DMS53 treated with DMSO at 0.1 percent for 48 hours (cell line): Measurements from ENCODE around the gene MYBBP1A.

Experiments used
- DNase-seq: peaks from one replicate; lab custom pipeline; 2025; ENCODE audit not compliant: unreplicated experiment; lab: John Stamatoyannopoulos, UW

Gene MYBBP1A

DNA sequence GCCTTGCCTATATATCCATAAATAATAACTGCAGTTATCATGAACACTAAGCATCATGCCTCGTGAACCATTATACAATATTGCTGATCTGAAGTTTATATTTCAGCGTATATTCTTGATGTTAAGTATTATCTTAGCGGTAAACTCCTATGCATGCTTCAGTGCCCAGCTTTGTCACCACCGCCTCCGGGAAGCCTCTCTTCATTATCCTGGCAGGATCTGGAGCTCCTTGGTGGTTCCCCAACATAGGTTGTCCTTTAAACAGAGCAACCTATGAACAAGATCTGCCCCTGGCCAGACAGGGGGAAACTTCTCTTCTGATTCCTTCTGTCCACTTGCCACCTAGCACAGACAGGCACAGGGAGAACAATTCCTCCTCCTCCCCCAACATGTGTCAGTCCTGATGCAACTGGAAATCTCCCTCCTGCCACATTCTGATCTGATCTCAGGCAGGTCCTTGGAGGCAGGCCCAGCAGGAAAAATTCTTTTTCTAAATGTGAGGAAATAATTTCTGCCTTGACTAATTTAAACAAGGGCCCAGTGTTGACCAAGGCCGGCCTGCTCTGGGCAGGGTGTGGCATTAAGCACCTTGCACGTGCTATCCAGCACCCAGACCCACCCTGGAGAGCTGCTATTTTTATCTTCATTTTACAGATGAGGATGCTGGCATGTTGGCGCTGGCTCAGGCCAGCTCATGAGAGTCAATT lies 34.1 kb downstream of the MYBBP1A start:
- no peak for DNase-seq

DNA sequence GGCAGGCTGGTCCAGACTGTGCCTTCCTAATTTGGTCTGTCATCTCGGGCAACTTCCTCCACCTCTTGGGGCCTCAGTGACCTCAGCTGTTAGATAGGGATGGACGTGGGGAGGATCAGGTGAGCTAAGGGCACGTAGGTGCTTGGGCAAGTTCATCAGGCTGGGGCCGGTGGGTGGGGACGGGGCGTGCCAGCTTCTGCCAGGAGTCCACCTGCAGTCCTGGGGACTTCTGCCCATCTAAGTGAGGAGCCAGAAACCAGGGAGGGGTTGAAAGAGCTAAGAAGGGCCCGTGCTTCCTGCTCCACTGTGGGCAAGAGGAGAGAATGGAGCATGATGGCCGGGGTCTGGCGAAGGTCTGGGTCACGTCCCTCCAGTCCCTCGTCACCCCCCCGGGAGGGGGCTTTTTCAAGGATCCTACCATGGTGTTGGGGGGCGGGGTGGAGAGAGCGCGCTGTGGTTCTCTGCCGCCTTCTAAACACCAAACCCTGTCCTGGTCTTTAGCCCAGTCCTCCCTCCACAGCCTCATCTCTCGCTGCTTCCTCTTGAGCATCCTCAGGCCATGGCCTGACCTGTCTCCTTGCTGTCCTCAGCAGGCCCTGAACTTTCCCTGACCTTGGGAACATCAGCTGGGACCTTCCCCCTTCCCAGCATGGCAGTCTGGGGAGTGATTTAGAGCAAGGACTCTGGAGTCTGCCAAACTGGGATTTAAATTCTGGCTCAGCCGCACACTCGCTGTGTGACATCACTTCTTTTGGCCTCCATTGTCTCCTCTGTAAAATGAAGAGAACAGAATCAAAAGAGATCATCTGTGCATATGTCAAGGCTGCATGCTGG lies 34.9 kb downstream of the MYBBP1A start:
- no peak for DNase-seq

GRCh38 chr17:4519361-4519788 lies 35.8 kb downstream of the MYBBP1A start:
- no peak for DNase-seq

- DNase-seq: no peak
Observed at GRCh38 chr17:4518901-4519300, 36.3 kb downstream of the MYBBP1A start.

GRCh38 chr17:4516735-4517134 lies 38.4 kb downstream of the MYBBP1A start:
- DNase-seq: no peak

DNA sequence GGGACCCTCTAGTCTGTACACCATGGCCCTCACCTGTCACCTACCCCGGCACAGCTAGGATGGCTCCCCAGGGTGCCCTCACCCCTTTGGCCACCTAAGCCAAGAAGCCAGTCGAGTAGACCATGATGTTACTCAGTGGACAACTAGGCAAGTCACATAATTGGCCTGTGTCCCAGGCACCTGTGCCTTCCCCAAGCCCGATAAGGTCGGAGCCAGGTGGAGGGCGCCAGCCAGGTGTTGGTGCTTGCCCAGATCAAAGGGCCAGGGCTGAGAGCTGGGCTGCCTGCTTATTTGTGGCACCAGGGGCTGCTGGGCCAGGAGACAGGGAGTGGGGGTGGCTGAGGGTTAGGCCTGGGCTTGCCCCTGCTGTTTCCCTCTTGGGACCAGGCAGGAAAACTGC lies 39.7 kb downstream of the MYBBP1A start:
- no peak for DNase-seq

DNA sequence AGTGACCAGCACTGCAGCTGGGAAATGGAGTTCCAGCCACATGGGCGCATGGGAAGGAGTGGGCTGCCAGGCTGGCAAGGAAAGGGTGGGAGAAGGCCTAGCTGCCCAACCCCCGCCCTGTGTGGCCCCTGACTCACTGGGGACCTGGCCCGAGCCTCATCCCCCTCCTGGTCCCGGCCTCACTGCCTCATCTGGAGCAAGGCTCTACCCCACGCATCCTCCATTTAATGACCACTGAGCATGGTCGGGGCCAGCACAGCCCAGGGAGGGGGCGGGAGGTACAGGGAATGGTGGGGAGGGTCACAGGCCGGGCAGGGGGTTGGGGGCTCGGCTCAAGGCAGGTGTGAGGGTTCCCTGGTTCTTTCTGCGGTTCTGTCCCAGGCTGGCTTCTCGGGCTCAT lies 40.4 kb downstream of the MYBBP1A start:
- DNase-seq: no peak

DNA sequence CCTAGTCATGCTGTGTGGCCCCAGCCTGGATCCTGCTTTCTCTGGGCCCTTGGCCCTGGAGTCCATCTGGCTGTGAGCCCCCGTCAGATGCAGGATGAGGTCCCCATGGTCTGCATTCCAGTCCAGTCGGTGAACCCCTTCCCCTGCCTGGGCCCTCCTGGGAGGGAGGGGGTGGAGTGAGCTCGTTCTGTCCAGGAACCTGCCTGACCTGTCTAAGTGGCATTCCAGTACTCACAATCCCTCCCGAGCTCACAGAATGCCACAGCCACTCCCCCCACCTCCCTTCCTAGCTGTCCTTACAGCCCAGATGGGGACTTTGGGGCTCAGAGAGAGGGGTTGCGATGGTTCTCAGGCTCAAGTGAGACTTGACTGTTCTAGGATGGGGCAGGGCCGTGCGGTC lies 41.0 kb downstream of the MYBBP1A start:
- no peak for DNase-seq

DNA sequence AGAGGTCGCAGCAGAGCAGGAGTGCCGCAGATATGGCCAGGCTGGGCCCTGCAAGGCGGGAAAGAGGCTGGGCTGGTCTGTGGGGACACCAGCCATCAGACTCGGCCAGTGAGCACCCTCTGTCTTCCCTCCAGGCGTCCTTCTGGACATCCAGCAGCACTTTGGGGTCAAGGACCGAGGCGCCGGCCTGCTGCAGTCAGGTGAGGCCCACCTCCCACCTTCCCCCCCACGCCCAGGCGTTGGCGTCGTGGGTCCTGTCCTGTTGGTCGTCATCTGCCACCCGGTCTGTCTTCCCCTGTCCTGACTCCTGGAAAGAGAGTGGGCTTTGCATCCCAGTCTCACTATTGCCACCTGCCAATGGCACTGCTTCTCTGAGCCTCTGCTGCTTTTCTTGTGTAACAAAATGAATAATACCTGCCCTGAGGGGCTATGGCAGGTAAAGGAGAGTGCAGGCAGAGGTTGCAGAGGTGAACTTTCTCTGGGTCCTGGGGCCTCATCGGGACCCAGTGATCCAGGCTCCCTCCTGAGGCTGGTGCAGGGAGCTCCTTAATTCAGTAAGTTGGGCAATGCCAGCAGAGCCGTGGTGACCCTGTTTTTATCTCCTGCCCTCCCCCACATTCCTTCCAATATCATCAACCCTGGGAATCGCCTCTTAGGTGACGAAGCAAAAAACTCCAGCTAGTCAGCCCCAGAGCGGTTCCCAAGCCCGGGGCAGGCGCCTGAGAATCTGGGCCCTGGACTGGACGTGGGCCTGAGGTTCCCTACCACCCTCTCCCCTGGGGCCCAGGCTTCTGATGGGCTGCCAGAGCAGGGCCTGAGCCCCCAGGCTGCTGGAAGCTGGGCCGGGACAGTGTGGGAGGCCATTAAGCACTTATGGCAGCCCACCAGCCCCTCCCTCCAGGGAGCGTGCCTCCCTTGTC lies 41.8 kb downstream of the MYBBP1A start:
- no peak for DNase-seq

- no peak for DNase-seq
Observed at GRCh38 chr17:4512156-4513112, 42.8 kb downstream of the MYBBP1A start.

DNA sequence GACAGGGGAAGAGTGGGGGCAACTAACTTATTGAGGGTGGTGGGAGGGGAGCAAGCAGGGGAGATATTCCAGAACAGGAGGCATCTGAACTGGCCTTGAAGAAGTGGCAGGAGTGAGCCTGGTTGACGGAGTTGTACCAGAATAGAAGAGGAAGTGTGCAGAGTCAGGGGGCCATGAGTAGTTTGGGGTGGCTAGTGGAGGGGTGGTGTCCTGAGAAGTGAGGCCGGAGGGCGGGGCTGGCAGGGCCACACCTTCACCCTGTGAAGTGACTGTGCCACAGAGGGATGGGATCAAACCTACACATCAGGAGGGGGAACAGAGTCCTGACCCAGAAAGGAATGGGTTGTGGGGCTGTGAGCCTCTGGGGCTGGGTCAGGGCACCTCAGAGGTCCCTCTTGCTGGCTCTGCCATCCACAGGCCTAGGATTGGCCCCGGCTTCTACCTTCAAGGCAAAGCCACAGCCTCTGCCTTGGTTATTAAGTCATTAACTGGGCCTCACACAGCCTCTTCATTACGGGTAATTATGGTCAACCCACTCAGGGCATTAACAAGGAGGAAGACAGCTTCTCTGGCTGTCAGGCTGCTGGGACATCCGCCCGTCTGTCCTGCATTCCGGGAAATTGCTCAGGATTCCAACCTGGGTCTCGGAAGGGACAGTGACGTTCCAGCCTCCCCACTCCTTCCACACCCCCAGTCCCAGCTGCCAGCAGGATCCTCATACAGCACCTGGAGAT lies 43.8 kb downstream of the MYBBP1A start:
- no peak for DNase-seq

- no peak for DNase-seq
Observed at GRCh38 chr17:4510618-4510941, 44.6 kb downstream of the MYBBP1A start.

GRCh38 chr17:4509923-4510617 lies 45.1 kb downstream of the MYBBP1A start:
- DNase-seq: no peak

- DNase-seq: no peak
Observed at GRCh38 chr17:4509401-4509800, 45.8 kb downstream of the MYBBP1A start.

DNA sequence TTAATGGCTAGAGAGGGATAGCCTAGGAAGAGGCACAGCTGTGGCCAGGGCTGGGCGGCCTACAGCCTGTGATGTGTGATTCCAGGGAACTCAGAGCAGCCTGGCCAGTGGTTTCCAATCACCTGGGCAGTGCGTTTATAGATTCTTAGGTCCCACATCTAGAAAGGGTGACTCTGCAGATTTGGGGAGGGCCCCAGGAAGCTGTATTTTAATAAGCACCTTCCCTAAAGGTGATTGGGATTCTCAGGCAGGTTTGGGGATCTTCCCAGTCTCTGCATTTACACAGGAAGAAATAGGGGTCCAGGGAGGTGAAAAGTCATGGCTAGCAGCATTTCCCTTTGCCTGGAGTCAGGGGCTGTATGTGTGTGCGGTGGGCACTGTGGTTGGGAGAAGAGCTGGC lies 47.0 kb downstream of the MYBBP1A start:
- no peak for DNase-seq

GRCh38 chr17:4507361-4508111 lies 47.6 kb downstream of the MYBBP1A start:
- DNase-seq: no peak

GRCh38 chr17:4506892-4507291 lies 48.3 kb downstream of the MYBBP1A start:
- DNase-seq: no peak

GRCh38 chr17:4506175-4506813 lies 48.9 kb downstream of the MYBBP1A start:
- DNase-seq: no peak
